ENCODE measurements around the gene PLEKHG4B.
A peak's percentile ranks its signal among the peaks of the same experiment; 100 is the strongest.

Gene PLEKHG4B

DNA sequence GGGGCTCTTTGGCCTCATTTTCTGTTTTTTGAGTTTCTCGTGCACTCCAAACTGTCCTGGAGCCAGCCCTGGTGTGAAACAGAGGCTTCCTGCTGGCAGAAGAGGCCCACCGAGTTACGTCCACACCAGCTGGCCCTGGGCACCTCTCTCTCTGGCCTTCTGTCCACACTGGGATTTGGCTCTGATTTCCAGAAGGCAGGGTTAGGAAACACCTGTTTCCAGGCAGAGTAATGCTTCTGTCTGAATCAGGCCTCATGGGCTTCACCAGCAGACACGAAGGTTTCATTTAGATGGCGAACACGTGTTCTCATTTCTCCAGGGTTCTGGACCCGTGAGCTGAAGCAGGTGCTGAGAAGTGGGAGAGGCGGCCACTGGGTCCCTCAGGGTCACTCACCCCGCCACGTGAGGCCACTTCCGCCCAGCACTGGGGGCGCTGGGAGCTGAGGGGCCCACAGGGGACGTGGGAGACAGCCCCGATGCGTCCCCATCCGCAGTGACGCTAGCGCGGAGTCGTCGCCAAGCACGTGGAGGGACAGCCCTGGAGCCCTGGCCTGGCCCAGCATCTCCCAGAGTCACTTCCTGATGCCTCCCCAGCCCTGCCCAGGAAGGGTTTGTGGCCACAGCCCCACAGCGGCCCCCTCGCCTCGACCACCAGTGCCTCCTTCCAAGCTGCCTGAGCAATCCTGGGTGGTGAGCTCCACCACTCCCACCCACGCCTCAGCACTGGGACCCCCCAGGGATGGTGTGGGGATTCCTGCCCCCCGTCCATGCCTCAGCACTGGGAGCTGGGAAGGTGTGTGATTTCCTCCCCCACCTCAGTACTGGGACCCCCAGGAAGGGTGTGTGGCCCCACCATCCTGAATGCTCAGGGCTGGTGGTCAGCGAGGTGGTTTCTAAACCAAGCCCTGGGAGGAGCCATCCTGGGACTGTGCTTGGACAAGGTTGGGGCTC lies 94.4 kb downstream of the PLEKHG4B start:
- H3K27ac ChIP-seq = no peak overlapping the region; the same call in 1 of the 2 replicates
- no peak for TF ChIP-seq ZFX (IDR thresholded peaks at IDR 0.05)
- TF ChIP-seq, protein P1, sequence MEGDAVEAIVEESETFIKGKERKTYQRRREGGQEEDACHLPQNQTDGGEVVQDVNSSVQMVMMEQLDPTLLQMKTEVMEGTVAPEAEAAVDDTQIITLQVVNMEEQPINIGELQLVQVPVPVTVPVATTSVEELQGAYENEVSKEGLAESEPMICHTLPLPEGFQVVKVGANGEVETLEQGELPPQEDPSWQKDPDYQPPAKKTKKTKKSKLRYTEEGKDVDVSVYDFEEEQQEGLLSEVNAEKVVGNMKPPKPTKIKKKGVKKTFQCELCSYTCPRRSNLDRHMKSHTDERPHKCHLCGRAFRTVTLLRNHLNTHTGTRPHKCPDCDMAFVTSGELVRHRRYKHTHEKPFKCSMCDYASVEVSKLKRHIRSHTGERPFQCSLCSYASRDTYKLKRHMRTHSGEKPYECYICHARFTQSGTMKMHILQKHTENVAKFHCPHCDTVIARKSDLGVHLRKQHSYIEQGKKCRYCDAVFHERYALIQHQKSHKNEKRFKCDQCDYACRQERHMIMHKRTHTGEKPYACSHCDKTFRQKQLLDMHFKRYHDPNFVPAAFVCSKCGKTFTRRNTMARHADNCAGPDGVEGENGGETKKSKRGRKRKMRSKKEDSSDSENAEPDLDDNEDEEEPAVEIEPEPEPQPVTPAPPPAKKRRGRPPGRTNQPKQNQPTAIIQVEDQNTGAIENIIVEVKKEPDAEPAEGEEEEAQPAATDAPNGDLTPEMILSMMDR (conservative IDR thresholded peaks at IDR 0.05) = no peak

DNA sequence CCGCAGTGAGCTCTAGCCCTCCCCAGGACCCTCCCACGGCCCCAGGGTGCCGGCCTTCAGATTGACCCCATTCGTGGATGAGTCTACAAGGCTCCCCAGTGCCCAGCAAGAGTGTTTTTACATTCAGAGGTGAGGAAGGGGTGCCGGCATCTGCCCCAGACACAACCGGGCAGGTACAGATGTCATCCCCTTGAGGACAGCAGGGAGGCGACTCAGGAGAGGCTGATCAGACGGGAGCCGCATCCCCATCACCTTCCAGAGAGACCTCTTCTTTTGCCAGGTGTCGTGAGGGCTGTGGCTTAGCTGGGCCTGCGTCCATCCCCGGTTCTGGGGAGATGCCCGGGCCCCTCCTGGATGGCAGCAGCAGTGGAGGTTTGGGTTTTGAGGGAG lies 95.1 kb downstream of the PLEKHG4B start:
- TF ChIP-seq ZFX (IDR thresholded peaks at IDR 0.05) = no peak
- TF ChIP-seq, protein P1 (conservative IDR thresholded peaks at IDR 0.05) = no peak
- H3K27ac ChIP-seq = no peak overlapping the region

DNA sequence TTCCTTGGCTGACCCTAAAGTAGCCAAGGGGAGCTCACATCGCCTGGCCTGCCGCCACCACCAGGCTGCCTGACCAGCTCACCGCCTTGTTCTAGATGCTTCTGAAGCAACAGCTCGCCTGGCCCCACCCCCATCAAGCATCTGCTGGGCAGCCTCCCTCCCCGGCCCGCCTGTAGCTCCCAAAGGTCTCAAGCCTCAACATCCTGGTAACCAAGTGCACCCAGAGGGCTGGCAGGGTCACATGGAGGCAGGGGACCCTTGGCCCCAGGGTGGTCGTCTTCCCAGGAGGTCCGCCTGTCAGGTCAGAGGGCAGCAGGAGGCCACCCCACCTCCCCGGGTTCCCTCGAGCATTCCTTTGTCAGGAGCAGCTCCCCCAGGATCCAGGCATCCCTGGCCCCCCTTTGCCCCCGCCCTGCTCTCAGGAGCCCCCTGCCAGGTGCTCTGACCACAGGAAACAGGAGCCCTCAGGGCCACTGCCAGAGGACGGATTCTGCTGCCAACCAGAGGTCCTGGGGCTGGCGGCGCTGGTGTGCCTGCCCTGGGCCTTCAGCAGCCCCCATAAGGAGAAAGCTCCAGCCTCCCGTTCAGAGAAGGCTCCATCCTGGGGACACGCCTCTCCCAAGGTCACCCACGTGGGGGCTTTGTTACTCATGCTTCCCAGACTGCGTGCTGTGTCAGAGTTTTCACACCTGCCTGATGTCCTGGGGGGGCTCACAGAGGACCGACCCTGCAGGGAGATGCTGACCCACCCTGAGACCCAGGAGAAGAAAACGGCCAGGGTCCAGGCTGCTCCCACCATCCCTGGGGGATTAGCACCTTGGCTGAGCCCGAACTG lies 95.9 kb downstream of the PLEKHG4B start:
- peak overlapping the region; percentile 1; the same call in 1 of the 2 replicates for H3K27ac ChIP-seq
- TF ChIP-seq, protein P1 (conservative IDR thresholded peaks at IDR 0.05) = no peak
- no peak for TF ChIP-seq ZFX (IDR thresholded peaks at IDR 0.05)

DNA sequence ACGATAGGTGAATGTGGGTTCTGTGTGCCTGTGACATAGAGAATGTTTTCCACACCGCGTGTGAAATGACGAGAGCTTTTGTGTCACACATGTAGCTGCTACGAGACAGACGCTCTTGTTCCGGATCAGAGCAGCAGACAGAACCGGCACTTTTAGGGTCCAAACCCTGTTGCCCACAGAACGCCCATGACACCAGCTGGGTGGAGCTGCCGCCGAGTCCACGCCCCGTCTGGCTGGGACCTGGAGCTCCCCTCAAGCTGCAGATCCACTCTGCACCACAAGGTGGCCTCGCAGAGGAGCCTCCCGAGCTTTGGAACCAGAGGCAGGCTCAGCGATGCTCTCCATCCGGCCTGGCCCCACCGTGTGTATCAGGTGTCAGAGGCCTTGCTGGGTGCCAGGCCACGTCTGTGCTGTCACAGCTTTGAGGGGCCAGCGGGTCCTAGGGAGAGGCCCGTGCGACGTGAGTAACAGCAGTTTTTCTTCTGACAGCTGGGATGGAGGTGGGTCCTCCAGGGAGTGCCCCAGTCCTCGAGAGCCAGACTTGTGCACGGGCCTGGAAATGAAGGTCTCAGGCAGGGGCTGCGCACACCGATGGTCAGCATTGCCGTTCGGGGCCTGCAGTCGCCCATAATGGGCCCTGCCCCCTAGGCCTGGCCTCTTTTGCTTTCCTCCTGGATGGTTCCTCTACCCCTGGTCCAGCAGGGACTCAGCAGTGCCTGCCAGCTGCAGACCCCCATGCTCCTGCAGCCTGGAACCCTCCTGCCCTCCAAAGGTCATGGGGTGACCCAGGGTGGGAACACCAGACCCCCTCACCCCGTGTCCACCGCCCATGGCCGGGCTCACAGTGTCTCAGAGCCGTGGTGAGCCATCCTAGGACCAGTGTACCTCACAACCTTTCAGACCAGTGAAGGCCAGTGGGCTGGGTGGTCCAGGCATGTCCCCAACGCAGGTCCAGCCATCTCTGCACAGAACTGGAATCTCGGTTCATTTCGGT lies 96.8 kb downstream of the PLEKHG4B start:
- peak overlapping the region; percentile 1; the same call in 1 of the 2 replicates for H3K27ac ChIP-seq
- no peak for TF ChIP-seq ZFX (IDR thresholded peaks at IDR 0.05)
- TF ChIP-seq, protein P1 (conservative IDR thresholded peaks at IDR 0.05) = peak; percentile 97

DNA sequence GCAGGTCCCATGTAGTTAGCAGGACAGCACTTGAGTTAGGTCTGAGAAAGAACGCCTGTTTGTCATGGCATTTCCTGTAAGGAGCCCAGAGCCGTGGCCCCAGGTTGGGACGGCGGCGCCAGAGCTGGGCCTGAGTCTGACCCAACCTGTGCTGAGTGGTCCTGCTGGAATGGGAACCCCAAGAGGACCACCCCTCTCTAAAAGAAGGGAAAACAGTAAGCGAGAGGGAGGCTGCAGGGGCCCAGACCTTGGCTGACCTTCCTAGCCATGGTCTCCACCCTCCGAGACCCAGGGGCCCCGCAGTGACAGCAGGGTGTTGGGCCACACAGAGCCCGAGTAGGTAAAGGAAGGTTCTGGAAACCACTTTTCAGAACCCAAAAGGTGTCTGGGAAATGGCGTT lies 97.5 kb downstream of the PLEKHG4B start:
- TF ChIP-seq ZFX (IDR thresholded peaks at IDR 0.05) = no peak
- TF ChIP-seq, protein P1 (conservative IDR thresholded peaks at IDR 0.05) = no peak
- peak overlapping the region; percentile 62; the same call in 1 of the 2 replicates for H3K27ac ChIP-seq

DNA sequence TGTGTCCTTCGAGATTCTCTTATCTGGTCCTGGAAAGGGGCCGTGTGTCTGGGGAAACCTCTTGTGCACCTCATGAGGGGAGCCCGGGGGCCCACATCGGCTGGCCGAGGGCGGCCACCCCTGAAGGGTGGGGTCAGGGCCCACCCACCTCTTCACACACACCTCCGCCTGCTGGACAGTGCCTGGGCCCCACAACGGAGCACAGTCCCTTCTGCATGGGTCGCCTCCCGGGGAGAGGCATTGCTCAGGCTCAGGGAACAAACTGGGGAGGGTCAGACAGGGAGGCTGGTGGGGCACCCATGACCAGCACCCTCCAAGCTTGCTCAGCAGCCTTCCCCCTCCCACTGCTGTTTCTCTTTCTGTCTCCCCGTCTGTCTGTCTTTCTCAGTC lies 98.0 kb downstream of the PLEKHG4B start:
- H3K27ac ChIP-seq = peak overlapping the region; percentile 62; the same call in 1 of the 2 replicates
- no peak for TF ChIP-seq ZFX (IDR thresholded peaks at IDR 0.05)
- TF ChIP-seq, protein P1 (conservative IDR thresholded peaks at IDR 0.05) = no peak
